Prostate gland (tissue), 2 donors: ENCODE measurements around the gene SCYL1.

Experiments used
- CTCF ChIP-seq, 4 experiments: fragments of 200-600 bp in 2 of 4; fragments of 450-650 bp in 2 of 4; sonication (generic) in 2 of 4; IDR thresholded peaks; 1 replicate in 3 of 4; 2 replicates in 1 of 4; pipeline ENCODE4 v1.5.1; 2016 to 2019; ENCODE audit warnings: antibody characterized with exemption in 4 of 4, mild to moderate bottlenecking in 2 of 4, moderate library complexity in 2 of 4
- POLR2A ChIP-seq: fragments of 450-650 bp; IDR thresholded peaks from one replicate; pipeline ENCODE4 v1.6.1; 2016; ENCODE audit warnings: antibody characterized with exemption, mild to moderate bottlenecking
- POLR2AphosphoS5 ChIP-seq: sonication (generic); formaldehyde crosslinking; IDR thresholded peaks from one replicate; pipeline ENCODE4 v1.6.1; 2017; ENCODE audit warnings: antibody characterized with exemption

GRCh38 chr11:65576232-65576866 lies 51.5 kb downstream of the SCYL1 start:
- TF ChIP-seq POLR2A (no peak), CTCF (IDR thresholded peaks at IDR 0.05) (no peak), POLR2AphosphoS5 (no peak)
